Measurements from ENCODE around the gene RAPGEF3. TPM values are rescaled to one million over a fixed set of nuclear protein-coding genes. Genes with fewer than 3 reads are reported as not detected.

RAPGEF3 gene
- total RNA-seq (2013), result 0.54 TPM
- polyA plus RNA-seq, result 1 to 10 TPM in 1 of 3 donors, under 1 TPM in 2; 0.08 to 2.5 (median 0.60) TPM
- polyA minus RNA-seq, result 0.83 and 1.8 TPM in 2 replicates
- 1.2 to 7.9 (median 5.3) reads per million in 11 experiments for total RNA-seq

GRCh38 chr12:47758834-47759690 is at the start of gene RAPGEF3:
RAPGEF3 (minus strand) TSS chr12:47758880; CDS start chr12:47758556, 324 bp downstream.
- peaks cover 9 to 21% (median 17%) of the 10 kb centered on the region in 3 donors for H3K27me3 Mint-ChIP-seq (ENCODE audit: low read depth in 3 of 3)
- Histone ChIP-seq H3K27ac (ENCODE audit: low read depth in 1 of 2, low read length in 2 of 2) (peak within 1 kb of the TSS in 1 of 2 donors; percentile 91), H3K79me2 (ENCODE audit: insufficient read depth, low read length) (no peaks in the 10 kb centered on the region), H3K9me3 (replicated peaks in 1 of 2; ENCODE audit: control insufficient read depth in 1 of 2, insufficient read depth in 1 of 2, low read length in 2 of 2) (no peaks in the 10 kb centered on the region), H4K20me1 (ENCODE audit: insufficient read depth, low read length) (no peaks in the 10 kb centered on the region), H2AFZ (ENCODE audit: insufficient read depth, low read depth, low read length, poor library complexity, severe bottlenecking) (peak within 1 kb of the TSS; percentile 91), H3K27me3 (ENCODE audit: control insufficient read depth in 2 of 2, insufficient read depth in 2 of 2, low read length in 2 of 2) (no peaks in the 10 kb centered on the region), H3K4me2 (replicated peaks; ENCODE audit: extremely low read depth, low read length, poor library complexity, severe bottlenecking) (peak within 1 kb of the TSS; percentile 95), H3K4me1 (ENCODE audit: control insufficient read depth in 1 of 2, insufficient read depth in 2 of 2, low read length in 2 of 2) (peaks cover 26 to 42% of the 10 kb centered on the region in 2 donors), H3K9ac (ENCODE audit: insufficient read depth, low read length, poor library complexity, severe bottlenecking) (peak within 1 kb of the TSS; percentile 71), H3K36me3 (replicated peaks in 1 of 2; ENCODE audit: control insufficient read depth in 1 of 2, insufficient read depth in 2 of 2, low read length in 2 of 2) (no peaks in the 10 kb centered on the region), H3K4me3 (replicated peaks in 1 of 3; ENCODE audit: low read depth in 2 of 3, low read length in 3 of 3) (peak within 1 kb of the TSS; percentile 60 to 82 (median 61))
- peaks cover 32% of the 10 kb centered on the region for H3K4me1 Mint-ChIP-seq
- peak within 1 kb of the TSS; percentile 46 to 92 (median 73) for H3K27ac Mint-ChIP-seq
- WGBS (ENCODE audit: insufficient coverage), result under 1% methylated on average over 40 of the region's 57 CpGs
- no peaks in the 10 kb centered on the region for H3K36me3 Mint-ChIP-seq
- DNase-seq, result peak; percentile 85 to 90 (median 86)
- intact Hi-C loops (cut with micrococcal nuclease), result loop anchor here in 1 of 2 donors (2.0 kb wide), 1 partner anchor 20 kb away; no protein-coding TSS in a partner anchor
- no peaks in the 10 kb centered on the region for H3K9me3 Mint-ChIP-seq
- H3K4me3 Mint-ChIP-seq, result peak within 1 kb of the TSS; percentile 80 to 85
- peak; percentile 73 for TF ChIP-seq CTCF (IDR thresholded peaks at IDR 0.05)

GRCh38 chr12:47808050-47808449 is 49.4 kb upstream of the RAPGEF3 start:
- peaks cover 11 to 24% of the 10 kb centered on the region in 2 donors for H3K36me3 ChIP-seq (replicated peaks in 1 of 2; ENCODE audit: control insufficient read depth in 1 of 2, insufficient read depth in 2 of 2, low read length in 2 of 2)
- peaks cover 22% of the 10 kb centered on the region for H4K20me1 ChIP-seq (ENCODE audit: insufficient read depth, low read length)
- WGBS (ENCODE audit: insufficient coverage), result 12% methylated on average over 6 of the region's 9 CpGs
- intact Hi-C loops (cut with micrococcal nuclease), result loop anchor here in 1 of 2 donors (2.0 kb wide), 1 partner anchor 15 kb away; no protein-coding TSS in a partner anchor
- peak overlapping the region; percentile 87 to 91 for H3K27ac ChIP-seq (ENCODE audit: low read depth in 1 of 2, low read length in 2 of 2)
- peak overlapping the region; percentile 4 for H2AFZ ChIP-seq (ENCODE audit: insufficient read depth, low read depth, low read length, poor library complexity, severe bottlenecking)
- no peaks in the 10 kb centered on the region for H3K9me3 ChIP-seq (replicated peaks in 1 of 2; ENCODE audit: control insufficient read depth in 1 of 2, insufficient read depth in 1 of 2, low read length in 2 of 2)
- H3K27ac Mint-ChIP-seq, result peak overlapping the region; percentile 94 to 98 (median 95)
- peaks cover 90% of the 10 kb centered on the region for H3K4me1 Mint-ChIP-seq
- H3K4me1 ChIP-seq (ENCODE audit: control insufficient read depth in 1 of 2, insufficient read depth in 2 of 2, low read length in 2 of 2), result peaks cover 69 to 82% of the 10 kb centered on the region in 2 donors
- peaks cover 98% of the 10 kb centered on the region for H3K79me2 ChIP-seq (ENCODE audit: insufficient read depth, low read length)
- peaks cover 28 to 41% of the 10 kb centered on the region in 2 donors for H3K36me3 Mint-ChIP-seq
- H3K4me3 ChIP-seq (replicated peaks in 1 of 3; ENCODE audit: low read depth in 2 of 3, low read length in 3 of 3), result peak overlapping the region in 2 of 3 experiments; percentile 0 to 50
- peak in 2 of 3 donors; percentile 65 to 66 for DNase-seq
- H3K9ac ChIP-seq (ENCODE audit: insufficient read depth, low read length, poor library complexity, severe bottlenecking), result peak overlapping the region; percentile 53
- H3K9me3 Mint-ChIP-seq, result no peaks in the 10 kb centered on the region
- H3K27me3 ChIP-seq (ENCODE audit: control insufficient read depth in 2 of 2, insufficient read depth in 2 of 2, low read length in 2 of 2), result no peaks in the 10 kb centered on the region
- H3K27me3 Mint-ChIP-seq (ENCODE audit: low read depth in 3 of 3), result peaks cover 0 to 3% (median 2%) of the 10 kb centered on the region in 3 donors
- H3K4me2 ChIP-seq (replicated peaks; ENCODE audit: extremely low read depth, low read length, poor library complexity, severe bottlenecking), result peak overlapping the region; percentile 55
- TF ChIP-seq CTCF (IDR thresholded peaks at IDR 0.05), result no peak
- peak overlapping the region; percentile 57 to 88 for H3K4me3 Mint-ChIP-seq
